ENCODE measurements around the gene NUP93. TPM values are rescaled to one million over a fixed set of nuclear protein-coding genes. Genes with fewer than 3 reads are reported as not detected.

The NUP93 gene
- polyA plus RNA-seq, 2 of the 4 experiments (the other 2 are of a cell fraction), result 87.3 to 91.4 TPM

DNA sequence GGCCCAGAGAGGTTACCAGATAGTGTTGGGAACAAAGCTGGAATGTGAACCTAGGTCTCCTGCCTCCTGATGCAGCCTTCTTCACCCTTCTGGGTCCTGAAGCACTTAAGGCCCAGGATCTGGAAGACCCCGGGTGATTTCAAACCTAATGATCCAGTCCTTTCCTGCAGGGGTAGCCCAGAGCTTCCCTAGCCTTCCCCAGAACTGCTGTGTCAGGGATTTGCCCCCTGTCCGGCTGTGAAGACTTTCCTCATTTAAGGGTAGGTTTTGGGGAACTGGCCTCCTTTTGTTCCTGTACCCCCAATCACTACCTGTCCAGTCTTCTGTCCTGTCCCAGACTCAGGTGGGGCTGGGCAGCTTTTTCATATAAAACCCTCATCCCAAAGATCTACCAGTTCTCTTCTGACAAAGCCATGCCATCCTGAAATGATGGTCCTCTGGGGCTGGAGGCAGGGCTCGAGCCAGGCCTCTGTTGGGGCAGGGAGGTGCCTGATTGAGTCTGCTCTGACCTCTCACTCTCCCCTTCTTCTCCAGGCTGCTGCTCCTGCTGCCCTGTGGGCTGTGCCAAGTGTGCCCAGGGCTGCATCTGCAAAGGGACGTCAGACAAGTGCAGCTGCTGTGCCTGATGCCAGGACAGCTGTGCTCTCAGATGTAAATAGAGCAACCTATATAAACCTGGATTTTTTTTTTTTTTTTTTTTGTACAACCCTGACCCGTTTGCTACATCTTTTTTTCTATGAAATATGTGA is 46.3 kb upstream of the NUP93 start:
- H3K9me3 ChIP-seq, result peaks cover 4% of the 10 kb centered on the region; the same call in 1 of the 3 replicates
- 79% methylated on average over 5 of the region's 5 CpGs for WGBS (ENCODE audit: missing lambda C conversion rate)
- peak overlapping the region; percentile 88 for H3K4me2 ChIP-seq
- POLR2A ChIA-PET, result interaction anchor here (0.7 to 6.5 kb wide), 14 partner anchors 8 to 155 kb away, joined by 3 to 185 read pairs (median 5); partner anchors contain the start of genes MT1A and MT2A
- FAIRE-seq (no peak), DNase-seq (ENCODE audit: low read depth in 1 of 2, low spot score in 1 of 2) (no peak), ATAC-seq (no peak)
- H3K4me1 ChIP-seq, result peaks cover 9% of the 10 kb centered on the region; the same call in 2 of the 3 replicates
- H3K4me3 ChIP-seq, result peak overlapping the region; percentile 60
- TF ChIP-seq MAFK (IDR thresholded peaks at IDR 0.05; ENCODE audit: partially characterized antibody), result peak; percentile 85
- no peak for TF ChIP-seq FOXS1 (CRISPR knock-in tag; IDR thresholded peaks at IDR 0.05)
- CTCF ChIA-PET, result interaction anchor here (0.6 to 6.2 kb wide), 9 partner anchors 8 to 83 kb away, joined by 3 to 42 read pairs (median 4); partner anchors contain the start of gene MT2A
- H3K27ac ChIP-seq, result peak overlapping the region; percentile 84 to 85; a peak in 4 of 6 replicates

DNA sequence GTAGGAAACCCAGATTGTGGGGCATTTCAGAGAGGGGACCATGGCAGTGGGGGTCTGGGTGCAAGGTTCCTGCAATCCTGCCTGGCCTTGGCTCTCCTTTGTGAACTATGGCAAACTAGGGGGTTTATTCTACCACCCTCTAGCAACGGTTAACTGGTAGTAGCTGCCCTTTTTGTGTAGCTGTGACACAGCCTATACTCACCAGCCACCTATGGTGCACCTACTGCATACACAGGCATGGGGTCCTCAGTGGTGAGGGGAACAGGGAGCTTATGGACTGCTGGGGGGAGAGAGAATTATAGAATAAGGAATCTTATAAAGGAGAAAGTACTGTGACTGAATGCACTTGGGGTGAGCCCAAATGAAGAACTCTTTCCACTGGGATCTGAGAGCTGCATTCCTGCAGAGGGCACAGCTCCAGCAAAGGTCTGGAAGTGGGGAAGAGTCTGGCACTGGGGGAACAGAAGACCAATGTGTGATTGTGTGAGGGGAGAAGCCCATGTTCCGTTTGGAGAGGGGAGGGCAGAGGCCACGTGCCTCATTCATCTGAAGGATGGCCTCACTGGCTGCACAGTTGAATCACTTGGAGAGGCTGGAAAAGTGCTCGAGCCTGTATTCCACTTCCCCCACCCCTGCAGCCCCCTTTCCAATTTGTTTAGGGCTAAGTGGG is 45.5 kb upstream of the NUP93 start:
- no peak for ATAC-seq
- 0 out of 5 replicates have a peak, but pooled peaks of 1 of the 2 experiments have one; percentile 23 for TF ChIP-seq JUN (IDR thresholded peaks at IDR 0.05)
- TF ChIP-seq, protein P1, sequence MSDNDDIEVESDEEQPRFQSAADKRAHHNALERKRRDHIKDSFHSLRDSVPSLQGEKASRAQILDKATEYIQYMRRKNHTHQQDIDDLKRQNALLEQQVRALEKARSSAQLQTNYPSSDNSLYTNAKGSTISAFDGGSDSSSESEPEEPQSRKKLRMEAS (IDR thresholded peaks at IDR 0.05), result no peak
- peak overlapping the region; percentile 88; the same call in 2 of the 3 replicates for H3K4me2 ChIP-seq
- peaks cover 4% of the 10 kb centered on the region; the same call in 1 of the 3 replicates for H3K9me3 ChIP-seq
- H3K27ac ChIP-seq, result no peak overlapping the region
- peaks cover 14% of the 10 kb centered on the region for H3K4me1 ChIP-seq
- FAIRE-seq, result no peak
- POLR2A ChIA-PET, result interaction anchor here (0.5 to 6.5 kb wide), 4 partner anchors 7 to 76 kb away, joined by 3 to 185 read pairs (median 10); partner anchors contain the start of gene MT2A
- CTCF ChIA-PET, result interaction anchor here (0.8 to 6.2 kb wide), 7 partner anchors 7 to 84 kb away, joined by 3 to 42 read pairs (median 4); partner anchors contain the start of gene MT1G
- no peak overlapping the region for H3K4me3 ChIP-seq
- no peak for DNase-seq (ENCODE audit: low read depth in 1 of 2, low spot score in 1 of 2)
- WGBS (ENCODE audit: missing lambda C conversion rate), result 50% methylated on average over 4 of the region's 4 CpGs

DNA sequence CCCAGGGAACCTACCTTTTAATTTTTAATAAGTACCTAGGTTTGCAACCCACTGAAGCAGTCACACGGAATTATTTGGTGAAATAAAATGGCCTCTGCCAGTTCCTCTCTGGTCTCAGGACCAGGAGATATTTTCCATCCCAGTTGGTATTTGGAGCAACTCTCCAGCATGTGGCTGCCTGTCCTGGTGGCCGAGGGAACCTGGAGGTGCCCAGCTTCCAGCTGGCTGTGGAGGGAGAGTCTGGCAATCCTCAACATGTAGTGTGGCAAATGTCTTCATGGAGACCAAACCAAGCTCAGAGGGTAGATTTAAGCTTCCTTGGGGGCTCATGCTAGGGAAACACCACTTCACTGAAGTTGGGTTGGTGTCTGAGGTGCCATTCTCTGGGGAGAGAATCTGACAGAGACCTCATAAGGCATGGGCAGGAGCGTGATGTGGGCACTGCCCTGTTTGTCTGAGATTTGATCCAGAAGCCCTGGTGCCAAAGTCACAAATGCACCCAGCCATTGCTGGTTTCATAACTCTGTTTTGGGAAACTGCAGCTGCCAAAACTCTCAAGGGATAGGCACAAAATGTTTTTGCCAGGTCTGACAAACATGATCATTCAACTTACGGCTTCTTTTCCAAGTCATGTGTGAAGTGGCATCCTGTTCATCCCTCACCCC is 44.9 kb upstream of the NUP93 start:
- TF ChIP-seq FOXS1 (CRISPR knock-in tag; IDR thresholded peaks at IDR 0.05) (no peak), ZFP36 (IDR thresholded peaks at IDR 0.05; ENCODE audit: borderline replicate concordance, partially characterized antibody) (no peak), KDM5A (IDR thresholded peaks at IDR 0.05) (no peak), RARB (CRISPR knock-in tag; IDR thresholded peaks at IDR 0.05) (no peak), SREBF2 (IDR thresholded peaks at IDR 0.05) (no peak), NR3C1 (IDR thresholded peaks at IDR 0.05) (no peak), HDAC2 (IDR thresholded peaks at IDR 0.05) (no peak), ZC3H11A (IDR thresholded peaks at IDR 0.05) (no peak), HOXA7 (CRISPR knock-in tag; IDR thresholded peaks at IDR 0.05) (no peak)
- TF ChIP-seq, protein P2, sequence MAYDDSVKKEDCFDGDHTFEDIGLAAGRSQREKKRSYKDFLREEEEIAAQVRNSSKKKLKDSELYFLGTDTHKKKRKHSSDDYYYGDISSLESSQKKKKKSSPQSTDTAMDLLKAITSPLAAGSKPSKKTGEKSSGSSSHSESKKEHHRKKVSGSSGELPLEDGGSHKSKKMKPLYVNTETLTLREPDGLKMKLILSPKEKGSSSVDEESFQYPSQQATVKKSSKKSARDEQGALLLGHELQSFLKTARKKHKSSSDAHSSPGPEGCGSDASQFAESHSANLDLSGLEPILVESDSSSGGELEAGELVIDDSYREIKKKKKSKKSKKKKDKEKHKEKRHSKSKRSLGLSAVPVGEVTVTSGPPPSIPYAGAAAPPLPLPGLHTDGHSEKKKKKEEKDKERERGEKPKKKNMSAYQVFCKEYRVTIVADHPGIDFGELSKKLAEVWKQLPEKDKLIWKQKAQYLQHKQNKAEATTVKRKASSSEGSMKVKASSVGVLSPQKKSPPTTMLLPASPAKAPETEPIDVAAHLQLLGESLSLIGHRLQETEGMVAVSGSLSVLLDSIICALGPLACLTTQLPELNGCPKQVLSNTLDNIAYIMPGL (CRISPR knock-in tag; IDR thresholded peaks at IDR 0.05; ENCODE audit: borderline replicate concordance), result no peak
- TF ChIP-seq, protein P3, sequence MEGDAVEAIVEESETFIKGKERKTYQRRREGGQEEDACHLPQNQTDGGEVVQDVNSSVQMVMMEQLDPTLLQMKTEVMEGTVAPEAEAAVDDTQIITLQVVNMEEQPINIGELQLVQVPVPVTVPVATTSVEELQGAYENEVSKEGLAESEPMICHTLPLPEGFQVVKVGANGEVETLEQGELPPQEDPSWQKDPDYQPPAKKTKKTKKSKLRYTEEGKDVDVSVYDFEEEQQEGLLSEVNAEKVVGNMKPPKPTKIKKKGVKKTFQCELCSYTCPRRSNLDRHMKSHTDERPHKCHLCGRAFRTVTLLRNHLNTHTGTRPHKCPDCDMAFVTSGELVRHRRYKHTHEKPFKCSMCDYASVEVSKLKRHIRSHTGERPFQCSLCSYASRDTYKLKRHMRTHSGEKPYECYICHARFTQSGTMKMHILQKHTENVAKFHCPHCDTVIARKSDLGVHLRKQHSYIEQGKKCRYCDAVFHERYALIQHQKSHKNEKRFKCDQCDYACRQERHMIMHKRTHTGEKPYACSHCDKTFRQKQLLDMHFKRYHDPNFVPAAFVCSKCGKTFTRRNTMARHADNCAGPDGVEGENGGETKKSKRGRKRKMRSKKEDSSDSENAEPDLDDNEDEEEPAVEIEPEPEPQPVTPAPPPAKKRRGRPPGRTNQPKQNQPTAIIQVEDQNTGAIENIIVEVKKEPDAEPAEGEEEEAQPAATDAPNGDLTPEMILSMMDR (IDR thresholded peaks at IDR 0.05), result no peak
- no peak overlapping the region for H3K4me2 ChIP-seq
- POLR2A ChIA-PET, result interaction anchor here (0.5 to 6.5 kb wide), 3 partner anchors 16 to 77 kb away, joined by 3 to 185 read pairs (median 3); partner anchors contain the start of gene MT2A
- ATAC-seq, result no peak
- 85% methylated on average over 4 of the region's 4 CpGs for WGBS (ENCODE audit: missing lambda C conversion rate)
- no peak for FAIRE-seq
- no peak for DNase-seq (ENCODE audit: low read depth in 1 of 2, low spot score in 1 of 2)
- H3K27ac ChIP-seq, result no peak overlapping the region
- H3K4me1 ChIP-seq, result peaks cover 20% of the 10 kb centered on the region
- CTCF ChIA-PET, result interaction anchor here (1.0 to 6.2 kb wide), 5 partner anchors 8 to 41 kb away, joined by 3 to 42 read pairs (median 3); partner anchors contain the start of gene MT1G
- no peak overlapping the region for H3K4me3 ChIP-seq
- H3K9me3 ChIP-seq, result peaks cover 4% of the 10 kb centered on the region; the same call in 1 of the 3 replicates
